Globus pallidus (tissue), 1 donor: ENCODE results near the gene XPO5.
A peak's percentile ranks its signal among the peaks of the same experiment; 100 is the strongest.
"Not testable (repeated sequence)": the region's sequence is repeated elsewhere in the genome, so short reads cannot be mapped to it uniquely, and the experiment has no call there.

Source experiments
- DNase-seq: peaks from one replicate; pipeline ENCODE4 v3.0.0-alpha.2; 2015; ENCODE audit warnings: low spot score

The XPO5 gene

GRCh38 chr6:43584892-43585570 is 9.2 kb upstream of the XPO5 start:
- DNase-seq: no peak

GRCh38 chr6:43582911-43583310 is 7.1 kb upstream of the XPO5 start:
- DNase-seq: no peak

GRCh38 chr6:43579171-43579570 is 3.3 kb upstream of the XPO5 start:
- DNase-seq: no peak

GRCh38 chr6:43578748-43579147 is 2.9 kb upstream of the XPO5 start:
- no peak for DNase-seq

- peak; percentile 4 for DNase-seq
Observed at GRCh38 chr6:43575105-43575771, 600 bp downstream of the XPO5 start.

GRCh38 chr6:43572015-43572414 is 3.8 kb downstream of the XPO5 start:
- DNase-seq: no peak

- DNase-seq: no peak
Observed at GRCh38 chr6:43570876-43571441, 4.9 kb downstream of the XPO5 start.

- no peak for DNase-seq
Observed at GRCh38 chr6:43559328-43559727, 16.5 kb downstream of the XPO5 start.

- DNase-seq: not testable (repeated sequence)
Observed at GRCh38 chr6:43557620-43558019, 18.2 kb downstream of the XPO5 start.

- no peak for DNase-seq
Observed at GRCh38 chr6:43547222-43547621, 28.6 kb downstream of the XPO5 start.

GRCh38 chr6:43544461-43544860 is 31.4 kb downstream of the XPO5 start:
- DNase-seq: no peak

- no peak for DNase-seq
Observed at GRCh38 chr6:43541774-43542471, 33.9 kb downstream of the XPO5 start.

GRCh38 chr6:43540507-43540906 is 35.3 kb downstream of the XPO5 start:
- DNase-seq: no peak

GRCh38 chr6:43539409-43539808 is 36.4 kb downstream of the XPO5 start:
- DNase-seq: not testable (repeated sequence)

GRCh38 chr6:43538986-43539385 is 36.9 kb downstream of the XPO5 start:
- not testable (repeated sequence) for DNase-seq

GRCh38 chr6:43532201-43532600 is 43.6 kb downstream of the XPO5 start:
- no peak for DNase-seq

GRCh38 chr6:43524483-43524961 is 51.3 kb downstream of the XPO5 start:
- no peak for DNase-seq

GRCh38 chr6:43523284-43523683 is 52.6 kb downstream of the XPO5 start:
- DNase-seq: no peak

GRCh38 chr6:43522547-43523261 is 53.1 kb downstream of the XPO5 start:
- DNase-seq: no peak

- no peak for DNase-seq
Observed at GRCh38 chr6:43521836-43522235, 54.0 kb downstream of the XPO5 start.

GRCh38 chr6:43520097-43520496 is 55.7 kb downstream of the XPO5 start:
- DNase-seq: no peak
